ENCODE results near the gene CD8B2.

The CD8B2 gene

GRCh38 chr2:106517329-106517728 lies 30.2 kb downstream of the CD8B2 start:
- no peaks in the 10 kb centered on the region for H3K79me2 ChIP-seq (ENCODE audit: insufficient read depth, low read length)
- no peaks in the 10 kb centered on the region for H4K20me1 ChIP-seq (ENCODE audit: insufficient read depth, low read length)
- no peak overlapping the region for H3K4me3 ChIP-seq (ENCODE audit: low read depth, low read length, poor library complexity, severe bottlenecking)
- no peaks in the 10 kb centered on the region for H3K9me3 ChIP-seq (ENCODE audit: low read length)
- H3K36me3 ChIP-seq (ENCODE audit: insufficient read depth, low read length) = no peaks in the 10 kb centered on the region
- no peak overlapping the region for H2AFZ ChIP-seq (ENCODE audit: low read length)
- no peaks in the 10 kb centered on the region for H3K27me3 ChIP-seq (ENCODE audit: insufficient read depth, low read length)
- H3K27ac ChIP-seq (ENCODE audit: low read depth, low read length, poor library complexity, severe bottlenecking) = no peak overlapping the region
- no peaks in the 10 kb centered on the region for H3F3A ChIP-seq (ENCODE audit: insufficient read depth, low read length)
- peaks cover 3% of the 10 kb centered on the region for H3K4me1 ChIP-seq (ENCODE audit: insufficient read depth, low read length, severe bottlenecking)
- H3K4me2 ChIP-seq (ENCODE audit: low read length) = no peak overlapping the region
- no peak overlapping the region for H3K9ac ChIP-seq (ENCODE audit: low read length)
- no peaks in the 10 kb centered on the region for H3K9me2 ChIP-seq (ENCODE audit: low read depth, low read length)
- TF ChIP-seq, protein P1, sequence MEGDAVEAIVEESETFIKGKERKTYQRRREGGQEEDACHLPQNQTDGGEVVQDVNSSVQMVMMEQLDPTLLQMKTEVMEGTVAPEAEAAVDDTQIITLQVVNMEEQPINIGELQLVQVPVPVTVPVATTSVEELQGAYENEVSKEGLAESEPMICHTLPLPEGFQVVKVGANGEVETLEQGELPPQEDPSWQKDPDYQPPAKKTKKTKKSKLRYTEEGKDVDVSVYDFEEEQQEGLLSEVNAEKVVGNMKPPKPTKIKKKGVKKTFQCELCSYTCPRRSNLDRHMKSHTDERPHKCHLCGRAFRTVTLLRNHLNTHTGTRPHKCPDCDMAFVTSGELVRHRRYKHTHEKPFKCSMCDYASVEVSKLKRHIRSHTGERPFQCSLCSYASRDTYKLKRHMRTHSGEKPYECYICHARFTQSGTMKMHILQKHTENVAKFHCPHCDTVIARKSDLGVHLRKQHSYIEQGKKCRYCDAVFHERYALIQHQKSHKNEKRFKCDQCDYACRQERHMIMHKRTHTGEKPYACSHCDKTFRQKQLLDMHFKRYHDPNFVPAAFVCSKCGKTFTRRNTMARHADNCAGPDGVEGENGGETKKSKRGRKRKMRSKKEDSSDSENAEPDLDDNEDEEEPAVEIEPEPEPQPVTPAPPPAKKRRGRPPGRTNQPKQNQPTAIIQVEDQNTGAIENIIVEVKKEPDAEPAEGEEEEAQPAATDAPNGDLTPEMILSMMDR (IDR thresholded peaks at IDR 0.05; ENCODE audit: low read length) = no peak
- no peak for TF ChIP-seq EZH2 (IDR thresholded peaks at IDR 0.05; ENCODE audit: borderline replicate concordance, low read length)

DNA sequence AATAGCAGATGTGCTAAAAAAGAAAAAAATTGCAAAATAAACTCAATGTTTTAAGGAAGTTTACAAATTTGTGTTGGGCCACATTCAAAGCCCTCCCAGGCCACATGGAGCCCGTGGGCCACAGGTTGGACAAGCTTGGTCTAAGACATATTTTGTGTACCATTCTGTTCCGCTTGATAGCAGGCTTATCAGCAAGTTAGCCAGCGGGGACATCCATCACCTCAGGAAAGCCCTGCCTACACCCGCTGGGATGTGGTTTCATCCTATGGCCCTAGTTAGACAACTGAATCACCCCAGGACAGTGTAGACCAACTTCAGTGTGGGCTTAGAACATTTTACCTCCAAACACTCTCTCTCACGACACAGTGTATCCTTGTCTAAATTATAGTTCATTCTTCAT lies 32.6 kb downstream of the CD8B2 start:
- Histone ChIP-seq H3K4me2 (ENCODE audit: low read length) (no peak overlapping the region), H3K36me3 (ENCODE audit: insufficient read depth, low read length) (no peaks in the 10 kb centered on the region), H4K20me1 (ENCODE audit: insufficient read depth, low read length) (no peaks in the 10 kb centered on the region), H3K79me2 (ENCODE audit: insufficient read depth, low read length) (no peaks in the 10 kb centered on the region), H3K4me1 (ENCODE audit: insufficient read depth, low read length, severe bottlenecking) (peaks cover 3% of the 10 kb centered on the region), H3K9me2 (ENCODE audit: low read depth, low read length) (no peaks in the 10 kb centered on the region), H3K27ac (ENCODE audit: low read depth, low read length, poor library complexity, severe bottlenecking) (peak overlapping the region; percentile 15), H2AFZ (ENCODE audit: low read length) (no peak overlapping the region), H3K9ac (ENCODE audit: low read length) (no peak overlapping the region), H3K9me3 (ENCODE audit: low read length) (no peaks in the 10 kb centered on the region), H3K27me3 (ENCODE audit: insufficient read depth, low read length) (peaks cover 3% of the 10 kb centered on the region; the same call in 1 of the 2 replicates), H3K4me3 (ENCODE audit: low read depth, low read length, poor library complexity, severe bottlenecking) (no peak overlapping the region), H3F3A (ENCODE audit: insufficient read depth, low read length) (no peaks in the 10 kb centered on the region)
- TF ChIP-seq EZH2 (IDR thresholded peaks at IDR 0.05; ENCODE audit: borderline replicate concordance, low read length) = no peak

- no peak overlapping the region for H3K9ac ChIP-seq (ENCODE audit: low read length)
- H3K4me1 ChIP-seq (ENCODE audit: insufficient read depth, low read length, severe bottlenecking) = no peaks in the 10 kb centered on the region
- H3K4me2 ChIP-seq (ENCODE audit: low read length) = no peak overlapping the region
- peak overlapping the region; percentile 32 for H3K4me3 ChIP-seq (ENCODE audit: low read depth, low read length, poor library complexity, severe bottlenecking)
- no peaks in the 10 kb centered on the region for H4K20me1 ChIP-seq (ENCODE audit: insufficient read depth, low read length)
- H3K79me2 ChIP-seq (ENCODE audit: insufficient read depth, low read length) = no peaks in the 10 kb centered on the region
- no peaks in the 10 kb centered on the region for H3K9me3 ChIP-seq (ENCODE audit: low read length)
- no peaks in the 10 kb centered on the region for H3F3A ChIP-seq (ENCODE audit: insufficient read depth, low read length)
- H3K9me2 ChIP-seq (ENCODE audit: low read depth, low read length) = no peaks in the 10 kb centered on the region
- no peak for TF ChIP-seq EZH2 (IDR thresholded peaks at IDR 0.05; ENCODE audit: borderline replicate concordance, low read length)
- TF ChIP-seq, protein P1 (IDR thresholded peaks at IDR 0.05; ENCODE audit: low read length) = no peak
- H3K27me3 ChIP-seq (ENCODE audit: insufficient read depth, low read length) = peaks cover 3% of the 10 kb centered on the region; the same call in 1 of the 2 replicates
- H2AFZ ChIP-seq (ENCODE audit: low read length) = no peak overlapping the region
- no peak overlapping the region for H3K27ac ChIP-seq (ENCODE audit: low read depth, low read length, poor library complexity, severe bottlenecking)
- H3K36me3 ChIP-seq (ENCODE audit: insufficient read depth, low read length) = no peaks in the 10 kb centered on the region
Measured at GRCh38 chr2:106521016-106521415, 33.9 kb downstream of the CD8B2 start.

DNA sequence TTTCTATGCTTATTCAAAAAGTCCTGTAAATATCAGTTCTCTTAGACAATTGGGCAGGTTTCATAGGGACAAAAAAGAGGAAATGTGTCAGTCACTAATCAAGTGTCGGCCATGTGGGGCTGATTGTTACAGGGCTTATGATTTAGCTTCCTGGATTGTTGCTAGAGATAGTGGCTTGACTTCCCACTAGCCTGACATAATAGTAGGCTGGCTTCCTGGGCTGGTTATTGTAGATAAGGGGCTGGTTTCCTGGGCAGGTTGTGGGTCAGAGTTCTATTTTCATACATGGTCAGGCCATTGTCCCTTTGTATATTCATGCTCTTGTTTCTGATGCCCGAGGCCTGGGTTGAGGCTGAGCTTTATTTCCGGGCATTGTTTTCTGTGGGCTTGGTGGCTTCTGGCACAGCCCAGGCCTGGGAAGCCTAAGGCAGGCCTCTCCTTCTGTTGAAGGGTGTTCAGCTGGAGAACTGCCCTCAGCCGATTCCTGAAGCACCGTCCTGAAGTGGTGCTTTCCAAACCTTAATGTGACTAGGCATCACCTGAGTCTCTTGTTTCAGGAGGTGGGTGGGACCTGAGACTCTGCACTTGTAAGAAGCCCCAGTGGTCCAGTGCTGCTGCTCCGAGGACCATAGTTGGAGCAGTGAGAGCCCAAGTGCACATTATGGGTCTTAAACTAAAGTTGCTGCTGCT lies 37.0 kb downstream of the CD8B2 start:
- Histone ChIP-seq H3K79me2 (ENCODE audit: insufficient read depth, low read length) (no peaks in the 10 kb centered on the region), H3K4me1 (ENCODE audit: insufficient read depth, low read length, severe bottlenecking) (no peaks in the 10 kb centered on the region), H3K27me3 (ENCODE audit: insufficient read depth, low read length) (peaks cover 3% of the 10 kb centered on the region; the same call in 1 of the 2 replicates), H3K4me3 (ENCODE audit: low read depth, low read length, poor library complexity, severe bottlenecking) (no peak overlapping the region), H3K9me2 (ENCODE audit: low read depth, low read length) (no peaks in the 10 kb centered on the region), H3F3A (ENCODE audit: insufficient read depth, low read length) (no peaks in the 10 kb centered on the region), H3K9ac (ENCODE audit: low read length) (no peak overlapping the region), H3K27ac (ENCODE audit: low read depth, low read length, poor library complexity, severe bottlenecking) (no peak overlapping the region), H2AFZ (ENCODE audit: low read length) (no peak overlapping the region), H3K9me3 (ENCODE audit: low read length) (no peaks in the 10 kb centered on the region), H3K4me2 (ENCODE audit: low read length) (no peak overlapping the region), H4K20me1 (ENCODE audit: insufficient read depth, low read length) (no peaks in the 10 kb centered on the region), H3K36me3 (ENCODE audit: insufficient read depth, low read length) (no peaks in the 10 kb centered on the region)
- TF ChIP-seq, protein P1 (IDR thresholded peaks at IDR 0.05; ENCODE audit: low read length) = no peak
- TF ChIP-seq EZH2 (IDR thresholded peaks at IDR 0.05; ENCODE audit: borderline replicate concordance, low read length) = no peak
